NB4 (cell line): ENCODE results near the gene CCNB1IP1.

Experiments used
- DNase-seq: peaks from one replicate; pipeline ENCODE4 v3.0.0; 2010; ENCODE audit warnings: low read depth
- H3K4me3 ChIP-seq: one replicate; pipeline ENCODE4 v1.5.1; 2011; ENCODE audit warnings: mild to moderate bottlenecking, low read depth, low read length, moderate library complexity
- CTCF ChIP-seq: IDR thresholded peaks from one replicate; pipeline ENCODE4 v1.5.1; 2012; ENCODE audit warnings: low read depth, low read length
- MAX ChIP-seq: IDR thresholded peaks from 2 replicates; pipeline ENCODE4 v1.6.1; 2011; ENCODE audit warnings: low read depth, low read length
- MYC ChIP-seq: IDR thresholded peaks from 2 replicates; pipeline ENCODE4 v1.6.1; 2011; ENCODE audit warnings: low read depth, low read length
- POLR2A ChIP-seq: IDR thresholded peaks from 2 replicates; pipeline ENCODE4 v1.6.1; 2011; ENCODE audit warnings: mild to moderate bottlenecking; ENCODE audit not compliant: insufficient read length; ENCODE audit errors: extremely low read depth

Gene CCNB1IP1

GRCh38 chr14:20350860-20351259 is 17.8 kb upstream of the CCNB1IP1 start:
- no peak overlapping the region for H3K4me3 ChIP-seq
- TF ChIP-seq CTCF (no peak), MAX (no peak), MYC (no peak), POLR2A (no peak)
- no peak for DNase-seq

- H3K4me3 ChIP-seq = no peak overlapping the region
- TF ChIP-seq CTCF = no peak
- no peak for DNase-seq
Measured at GRCh38 chr14:20350282-20350681, 17.2 kb upstream of the CCNB1IP1 start.

DNA sequence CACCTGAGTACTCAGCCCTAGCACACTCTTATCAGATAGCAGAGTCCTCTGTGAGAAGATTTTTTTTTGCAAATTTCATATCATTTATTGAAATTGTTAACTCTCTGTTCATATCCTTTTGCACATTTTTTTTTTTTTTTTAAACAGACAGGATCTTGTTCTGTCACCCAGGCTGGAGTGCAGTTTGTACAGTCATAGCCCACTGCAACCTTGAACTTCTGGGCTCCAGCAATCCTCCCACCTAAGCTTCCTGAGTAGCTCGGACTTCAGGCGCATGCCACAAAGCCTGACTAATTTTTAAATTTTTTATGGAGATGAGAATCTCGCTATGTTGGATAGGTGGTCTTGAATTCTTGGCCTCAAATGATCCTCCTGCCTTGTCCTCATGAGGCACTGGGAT is 14.7 kb upstream of the CCNB1IP1 start:
- no peak for DNase-seq
- no peak overlapping the region for H3K4me3 ChIP-seq
- TF ChIP-seq POLR2A (no peak), MYC (no peak)

- no peak for TF ChIP-seq CTCF
- TF ChIP-seq MAX = no peak
- TF ChIP-seq MYC = no peak
- TF ChIP-seq POLR2A = no peak
- no peak for DNase-seq
- H3K4me3 ChIP-seq = no peak overlapping the region
Measured at GRCh38 chr14:20346713-20347112, 13.6 kb upstream of the CCNB1IP1 start.

GRCh38 chr14:20345366-20345765 is 12.3 kb upstream of the CCNB1IP1 start:
- TF ChIP-seq POLR2A = no peak
- TF ChIP-seq MYC = no peak
- TF ChIP-seq MAX = no peak
- no peak for TF ChIP-seq CTCF
- no peak for DNase-seq
- no peak overlapping the region for H3K4me3 ChIP-seq

- TF ChIP-seq POLR2A = no peak
- TF ChIP-seq MAX = no peak
- no peak for TF ChIP-seq MYC
- TF ChIP-seq CTCF = no peak
- no peak for DNase-seq
- peak overlapping the region; percentile 87 for H3K4me3 ChIP-seq
Measured at GRCh38 chr14:20343862-20344220, 10.8 kb upstream of the CCNB1IP1 start.
